ENCODE measurements around the gene DSG1.

DNA sequence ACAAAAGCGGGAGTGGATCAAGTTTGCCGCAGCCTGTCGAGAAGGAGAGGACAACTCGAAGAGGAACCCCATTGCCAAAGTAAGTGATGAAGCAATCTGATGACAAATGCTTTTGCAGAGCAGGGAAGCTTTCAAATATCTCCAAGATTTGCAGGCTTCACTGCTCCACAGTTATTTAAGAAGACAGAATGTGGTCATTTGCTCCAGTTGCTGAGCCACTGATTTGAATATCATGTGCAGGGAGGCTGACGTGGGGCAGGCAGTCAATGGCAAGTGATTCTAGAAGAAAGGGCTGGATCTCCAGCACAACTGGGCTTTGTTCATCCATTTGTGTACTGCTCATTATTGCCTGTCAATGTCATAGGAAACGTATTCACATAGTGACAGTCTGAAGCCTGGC, 68.8 kb downstream of the DSG1 start:
- TF ChIP-seq, protein P1, sequence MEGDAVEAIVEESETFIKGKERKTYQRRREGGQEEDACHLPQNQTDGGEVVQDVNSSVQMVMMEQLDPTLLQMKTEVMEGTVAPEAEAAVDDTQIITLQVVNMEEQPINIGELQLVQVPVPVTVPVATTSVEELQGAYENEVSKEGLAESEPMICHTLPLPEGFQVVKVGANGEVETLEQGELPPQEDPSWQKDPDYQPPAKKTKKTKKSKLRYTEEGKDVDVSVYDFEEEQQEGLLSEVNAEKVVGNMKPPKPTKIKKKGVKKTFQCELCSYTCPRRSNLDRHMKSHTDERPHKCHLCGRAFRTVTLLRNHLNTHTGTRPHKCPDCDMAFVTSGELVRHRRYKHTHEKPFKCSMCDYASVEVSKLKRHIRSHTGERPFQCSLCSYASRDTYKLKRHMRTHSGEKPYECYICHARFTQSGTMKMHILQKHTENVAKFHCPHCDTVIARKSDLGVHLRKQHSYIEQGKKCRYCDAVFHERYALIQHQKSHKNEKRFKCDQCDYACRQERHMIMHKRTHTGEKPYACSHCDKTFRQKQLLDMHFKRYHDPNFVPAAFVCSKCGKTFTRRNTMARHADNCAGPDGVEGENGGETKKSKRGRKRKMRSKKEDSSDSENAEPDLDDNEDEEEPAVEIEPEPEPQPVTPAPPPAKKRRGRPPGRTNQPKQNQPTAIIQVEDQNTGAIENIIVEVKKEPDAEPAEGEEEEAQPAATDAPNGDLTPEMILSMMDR (IDR thresholded peaks at IDR 0.05) = no peak
- no peak for TF ChIP-seq POLR2A (IDR thresholded peaks at IDR 0.05)
